Brain microvascular endothelial cell (primary cell): Measurements from ENCODE around the gene SPINK14.
A peak's percentile ranks its signal among the peaks of the same experiment; 100 is the strongest.

ENCODE experiments used
- DNase-seq: peaks from one replicate; pipeline ENCODE4 v3.0.0-alpha.2; 2020
- H3K27ac ChIP-seq: fragments of 250-450 bp; sonication (Bioruptor Pico); 2 replicates; pipeline ENCODE4 v1.5.1; 2020; ENCODE audit warnings: mild to moderate bottlenecking, moderate library complexity
- H3K27me3 ChIP-seq: fragments of 250-450 bp; sonication (Bioruptor Pico); replicated peaks from 2 replicates; pipeline ENCODE4 v1.5.1; 2020; ENCODE audit warnings: mild to moderate bottlenecking
- H3K36me3 ChIP-seq: fragments of 250-450 bp; sonication (Bioruptor Pico); replicated peaks from 2 replicates; pipeline ENCODE4 v1.5.1; 2020; ENCODE audit warnings: mild to moderate bottlenecking
- H3K4me3 ChIP-seq: 2 replicates; pipeline ENCODE4 v1.5.1; 2011; ENCODE audit warnings: low read depth, mild to moderate bottlenecking, control low read depth, low read length, moderate library complexity
- in situ Hi-C: cut with HindIII; loops from 2 replicates; pipeline ENCODE4 v1.10.0; 2017; ENCODE audit warnings: low sequenced_read_pairs, low pct_ligation_motif_present
- TF ChIP-seq, protein P1 (sequence below): IDR thresholded peaks from 2 replicates; pipeline ENCODE4 v1.5.1; 2011; ENCODE audit warnings: low read depth, mild to moderate bottlenecking, moderate library complexity, low read length, control low read depth, inconsistent platforms; ENCODE audit errors: missing control alignments

SPINK14 gene, protein sequence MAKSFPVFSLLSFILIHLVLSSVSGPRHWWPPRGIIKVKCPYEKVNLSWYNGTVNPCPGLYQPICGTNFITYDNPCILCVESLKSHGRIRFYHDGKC

DNA sequence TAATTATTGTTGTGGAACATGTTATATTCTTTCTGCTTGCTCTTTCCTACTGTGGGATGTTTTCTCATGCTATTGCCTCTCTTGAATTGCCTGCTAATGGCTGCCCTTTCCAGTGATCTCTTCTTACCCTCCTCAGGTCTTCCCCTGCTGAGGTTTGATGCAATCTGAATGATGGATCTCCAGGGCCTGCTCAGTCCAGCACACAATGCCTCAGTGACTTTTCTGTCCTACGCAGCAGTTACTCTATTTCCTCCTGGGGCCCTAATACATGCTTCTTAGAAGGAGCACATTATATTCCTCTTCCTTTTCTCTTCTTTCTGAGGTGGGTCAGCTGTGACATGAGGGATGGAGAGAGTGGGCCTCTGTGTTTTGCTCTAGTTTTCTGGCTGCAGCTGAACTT lies at the start of gene SPINK14:
TSS of gene SPINK14 (plus strand) at position 301 of the 400 bp plus-strand sequence. CDS start 1,187 bp downstream, outside the sequence.
- Histone ChIP-seq H3K4me3 (no peak within 1 kb of the TSS), H3K27ac (no peak within 1 kb of the TSS), H3K36me3 (no peaks in the 10 kb centered on the region), H3K27me3 (no peaks in the 10 kb centered on the region)
- in situ Hi-C loops = no loop called here
- TF ChIP-seq, protein P1, sequence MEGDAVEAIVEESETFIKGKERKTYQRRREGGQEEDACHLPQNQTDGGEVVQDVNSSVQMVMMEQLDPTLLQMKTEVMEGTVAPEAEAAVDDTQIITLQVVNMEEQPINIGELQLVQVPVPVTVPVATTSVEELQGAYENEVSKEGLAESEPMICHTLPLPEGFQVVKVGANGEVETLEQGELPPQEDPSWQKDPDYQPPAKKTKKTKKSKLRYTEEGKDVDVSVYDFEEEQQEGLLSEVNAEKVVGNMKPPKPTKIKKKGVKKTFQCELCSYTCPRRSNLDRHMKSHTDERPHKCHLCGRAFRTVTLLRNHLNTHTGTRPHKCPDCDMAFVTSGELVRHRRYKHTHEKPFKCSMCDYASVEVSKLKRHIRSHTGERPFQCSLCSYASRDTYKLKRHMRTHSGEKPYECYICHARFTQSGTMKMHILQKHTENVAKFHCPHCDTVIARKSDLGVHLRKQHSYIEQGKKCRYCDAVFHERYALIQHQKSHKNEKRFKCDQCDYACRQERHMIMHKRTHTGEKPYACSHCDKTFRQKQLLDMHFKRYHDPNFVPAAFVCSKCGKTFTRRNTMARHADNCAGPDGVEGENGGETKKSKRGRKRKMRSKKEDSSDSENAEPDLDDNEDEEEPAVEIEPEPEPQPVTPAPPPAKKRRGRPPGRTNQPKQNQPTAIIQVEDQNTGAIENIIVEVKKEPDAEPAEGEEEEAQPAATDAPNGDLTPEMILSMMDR = no peak
- no peak for DNase-seq

DNA sequence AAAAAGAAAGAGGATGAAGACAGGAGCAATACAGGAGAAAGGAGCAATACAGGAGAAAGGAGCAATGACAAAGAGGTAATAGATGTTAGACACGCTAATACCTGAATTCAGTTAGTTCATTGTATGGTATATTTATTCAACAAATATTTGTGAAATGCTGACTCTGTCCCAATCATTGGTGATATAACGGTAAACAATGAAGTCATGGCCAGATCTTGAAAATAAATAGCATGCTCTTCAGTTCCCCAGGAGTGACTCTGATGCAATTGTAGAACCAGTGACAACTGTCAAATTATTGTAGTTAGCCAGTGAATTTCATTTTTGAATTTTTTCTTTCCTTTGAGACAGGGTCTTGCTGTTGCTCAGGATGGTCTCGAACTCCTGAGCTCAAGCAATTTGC lies 48.0 kb upstream of the SPINK14 start:
- H3K36me3 ChIP-seq = no peaks in the 10 kb centered on the region
- no peaks in the 10 kb centered on the region for H3K27me3 ChIP-seq
- H3K4me3 ChIP-seq = no peak overlapping the region
- no peak overlapping the region for H3K27ac ChIP-seq
- TF ChIP-seq, protein P1 = no peak
- in situ Hi-C loops = no loop called here
- no peak for DNase-seq

DNA sequence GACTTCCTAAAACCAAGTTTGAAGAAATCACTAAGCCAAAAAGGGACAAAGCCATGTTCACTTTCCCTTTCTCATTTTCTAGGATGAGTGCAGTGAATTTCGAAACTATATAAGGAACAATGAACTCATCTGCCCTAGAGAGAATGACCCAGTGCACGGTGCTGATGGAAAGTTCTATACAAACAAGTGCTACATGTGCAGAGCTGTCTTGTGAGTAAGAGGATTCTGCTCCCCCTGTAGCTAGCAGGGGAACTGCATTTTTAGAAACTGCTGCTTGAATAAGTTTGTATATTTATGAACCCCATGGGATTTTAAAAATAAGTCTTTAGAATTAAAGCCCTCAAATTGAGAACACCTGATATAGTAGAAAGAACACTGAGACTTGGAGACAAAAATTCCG lies 42.7 kb upstream of the SPINK14 start:
- Histone ChIP-seq H3K27me3 (no peaks in the 10 kb centered on the region), H3K4me3 (no peak overlapping the region), H3K27ac (no peak overlapping the region), H3K36me3 (no peaks in the 10 kb centered on the region)
- TF ChIP-seq, protein P1 = peak; percentile 47
- in situ Hi-C loops = no loop called here
- DNase-seq = no peak

DNA sequence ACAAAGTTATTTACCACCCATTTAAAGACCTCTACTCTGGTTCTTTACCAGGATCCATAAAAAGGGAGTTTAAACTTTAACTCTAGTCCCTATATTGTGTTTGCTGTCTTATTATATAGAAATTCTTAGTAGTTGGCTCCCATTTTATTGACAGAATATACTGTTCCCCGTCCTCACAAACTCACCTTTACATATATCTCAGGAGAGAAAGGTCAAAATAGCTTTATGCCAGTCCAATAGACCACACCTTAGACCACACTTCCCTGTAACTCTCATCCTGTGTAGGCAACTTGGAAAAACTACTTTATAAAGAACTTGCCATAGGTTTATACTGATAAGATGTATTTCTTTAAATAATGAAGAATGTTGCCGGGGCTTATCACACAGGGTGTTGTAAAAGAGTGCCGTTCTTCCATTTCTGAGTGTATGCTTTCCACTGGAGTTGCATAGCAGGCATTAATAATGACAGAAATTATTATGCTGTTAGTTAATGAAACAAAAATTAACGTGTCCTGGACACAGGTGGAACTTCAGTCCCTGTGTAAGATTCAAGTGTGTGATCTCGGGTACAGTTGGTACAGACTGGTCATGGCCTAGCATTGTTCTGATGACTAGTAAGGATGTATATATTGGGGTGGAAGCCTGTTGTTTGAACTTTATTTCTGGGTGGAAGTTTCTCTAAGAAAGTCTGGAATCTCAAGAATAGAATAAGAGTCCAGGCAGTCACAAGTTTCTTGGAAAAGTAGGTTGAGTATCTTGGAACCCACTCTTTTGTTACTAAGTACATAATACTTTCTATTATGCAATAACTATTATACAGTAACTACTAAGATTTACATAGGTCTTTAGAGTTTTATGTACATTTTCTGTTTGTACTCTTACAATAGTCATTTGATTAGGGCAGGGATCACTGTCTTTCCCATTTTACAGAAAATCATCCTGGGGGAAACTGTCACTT lies 33.0 kb upstream of the SPINK14 start:
- H3K36me3 ChIP-seq = no peaks in the 10 kb centered on the region
- in situ Hi-C loops = no loop called here
- H3K27me3 ChIP-seq = no peaks in the 10 kb centered on the region
- TF ChIP-seq, protein P1 = no peak
- H3K27ac ChIP-seq = no peak overlapping the region
- DNase-seq = no peak
- H3K4me3 ChIP-seq = no peak overlapping the region

DNA sequence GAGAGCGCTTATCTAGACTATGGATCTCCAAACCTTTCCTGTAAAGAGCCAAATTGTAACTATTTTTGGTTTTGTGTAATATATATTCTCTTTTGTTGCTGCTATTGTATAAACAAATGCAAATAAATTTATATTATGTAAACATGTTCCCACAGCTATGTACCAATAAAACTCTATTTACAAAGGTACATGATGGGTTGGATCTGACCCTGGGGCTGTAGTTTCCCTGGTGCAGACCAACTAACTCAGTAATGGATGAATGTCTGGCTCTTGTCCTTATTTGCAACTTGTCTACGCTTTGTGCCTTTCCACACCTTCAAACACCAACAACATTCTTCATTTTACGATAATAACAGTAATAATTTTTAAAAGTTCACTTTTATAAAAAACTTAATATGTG lies 27.5 kb upstream of the SPINK14 start:
- H3K4me3 ChIP-seq = no peak overlapping the region
- TF ChIP-seq, protein P1 = no peak
- no peak overlapping the region for H3K27ac ChIP-seq
- no peaks in the 10 kb centered on the region for H3K27me3 ChIP-seq
- DNase-seq = no peak
- no peaks in the 10 kb centered on the region for H3K36me3 ChIP-seq
- in situ Hi-C loops = no loop called here
